K562 (cell line): ENCODE measurements around the gene HMCES. TPM values are rescaled to one million over a fixed set of nuclear protein-coding genes. Genes with fewer than 3 reads are reported as not detected.

Experiments
- CHAMP1 ChIP-seq: fragments of 450-650 bp; IDR thresholded peaks from 2 replicates; pipeline ENCODE4 v1.6.1; 2016; ENCODE audit warnings: mild to moderate bottlenecking
- CHD1 ChIP-seq: fragments of 200-600 bp; sonication (generic); IDR thresholded peaks from one replicate; pipeline ENCODE4 v1.6.1; 2012; ENCODE audit warnings: mild to moderate bottlenecking, moderate library complexity, low read length, inconsistent platforms
- CREB1 ChIP-seq, 2 experiments: sonication (generic) in 1 of 2; formaldehyde crosslinking in 1 of 2; IDR thresholded peaks; 2 replicates each; pipeline versions ENCODE4 v1.6.1 to v1.8.0; 2012 to 2022; ENCODE audit warnings: inconsistent platforms in 1 of 2, mild to moderate bottlenecking in 1 of 2, missing genetic modification reagents in 1 of 2, moderate library complexity in 1 of 2
- FOXK2 ChIP-seq, 2 experiments: fragments of 450-650 bp; IDR thresholded peaks in 1 of 2; conservative IDR thresholded peaks in 1 of 2; 2 replicates each; pipeline ENCODE4 v1.6.1; 2016; ENCODE audit warnings: low read depth in 2 of 2, mild to moderate bottlenecking in 1 of 2
- JUN ChIP-seq, 2 experiments: sonication (generic) in 1 of 2; formaldehyde crosslinking in 1 of 2; IDR thresholded peaks; 2 replicates each; pipeline versions ENCODE4 v1.6.1 to v1.8.0; 2012 to 2022; ENCODE audit warnings: borderline replicate concordance in 2 of 2, mild to moderate bottlenecking in 2 of 2, improper control_type of control experiment in 1 of 2, low read depth in 1 of 2, low read length in 1 of 2, missing genetic modification reagents in 1 of 2
- KDM4B ChIP-seq, 2 experiments: fragments of 450-650 bp in 1 of 2; sonication (generic) in 1 of 2; IDR thresholded peaks; 2 replicates each; pipeline ENCODE4 v1.6.1; 2016 to 2017; ENCODE audit warnings: borderline replicate concordance in 2 of 2, antibody characterized with exemption in 1 of 2, low read depth in 1 of 2, mild to moderate bottlenecking in 1 of 2
- NONO ChIP-seq, 2 experiments: fragments of 200-400 bp in 1 of 2; fragments of 450-650 bp in 1 of 2; formaldehyde crosslinking in 1 of 2; IDR thresholded peaks; 2 replicates each; pipeline ENCODE4 v1.6.1; 2017; ENCODE audit warnings: low read depth in 2 of 2, mild to moderate bottlenecking in 2 of 2, moderate library complexity in 2 of 2, low read length in 1 of 2
- NR2C2 ChIP-seq, 2 experiments: fragments of 200-800 bp in 1 of 2; sonication (Bioruptor generic) in 1 of 2; sonication (generic) in 1 of 2; formaldehyde crosslinking in 1 of 2; IDR thresholded peaks; 2 replicates each; pipeline versions ENCODE4 v1.6.1 to v1.8.0; 2016 to 2022; ENCODE audit warnings: mild to moderate bottlenecking in 1 of 2, missing compliant biosample characterization in 1 of 2, missing genetic modification characterization in 1 of 2, missing genetic modification reagents in 1 of 2
- PHF8 ChIP-seq: fragments of 200-600 bp; sonication (generic); IDR thresholded peaks from 2 replicates; pipeline ENCODE4 v1.6.1; 2012; ENCODE audit warnings: mixed run types, mild to moderate bottlenecking, inconsistent platforms, low read length, moderate library complexity, borderline replicate concordance
- SMAD4 ChIP-seq: fragments of 250-450 bp; sonication (Bioruptor Pico); conservative IDR thresholded peaks from 2 replicates; pipeline ENCODE4 v1.8.0; 2021; ENCODE audit warnings: inconsistent platforms, mild to moderate bottlenecking, moderate library complexity
- TAF7 ChIP-seq: fragments of 450-650 bp; IDR thresholded peaks from 2 replicates; pipeline ENCODE4 v1.6.1; 2016; ENCODE audit warnings: missing genetic modification characterization, missing compliant biosample characterization
- ZNF76 ChIP-seq: fragments of 250-450 bp; sonication (Bioruptor Pico); IDR thresholded peaks from 2 replicates; pipeline ENCODE4 v1.4.0; 2020; ENCODE audit warnings: mild to moderate bottlenecking, moderate library complexity, borderline replicate concordance
- polyA plus RNA-seq, 8 experiments: library from polyadenylated mRNA; depleted of rRNA in 4 of 8; stranded (reverse) in 5 of 8; unstranded in 3 of 8; fragments of >200 nt; fragmentation: Nextera tagmentation in 2 of 8; fragmentation: Illumina TruSeq in 1 of 8; extraction: Ambion mirVana in 2 of 8; extraction: Trizol in 1 of 8; gene quantifications; 2 replicates each; pipeline versions ENCODE4 v1.2.1 to v1.2.3, GENCODE V29; 2011 to 2014; ENCODE audit warnings: inconsistent platforms in 1 of 8, missing spikeins in 1 of 8
- total RNA-seq, 7 experiments: library from RNA; depleted of rRNA in 6 of 7; stranded (reverse); fragments of >200 nt in 6 of 7; fragmentation: Illumina TruSeq in 2 of 7; extraction: Trizol in 2 of 7; gene quantifications; 2 replicates each; pipeline versions ENCODE4 v1.2.1 to v1.2.3, GENCODE V29; 2011 to 2021; ENCODE audit warnings: low replicate concordance in 1 of 7
- TF ChIP-seq, protein P1 (sequence below), 3 experiments: fragments of 200-800 bp in 1 of 3; fragments of 250-450 bp in 1 of 3; fragments of 450-650 bp in 1 of 3; sonication (Bioruptor Pico) in 1 of 3; sonication (Bioruptor generic) in 1 of 3; formaldehyde crosslinking in 1 of 3; IDR thresholded peaks; 2 replicates each; pipeline versions ENCODE4 v1.6.1 to v1.8.0; 2016 to 2022; ENCODE audit warnings: mild to moderate bottlenecking in 2 of 3, missing genetic modification characterization in 2 of 3, missing compliant biosample characterization in 1 of 3, moderate library complexity in 1 of 3

Gene HMCES
- total and polyA plus RNA-seq, 9 of the 15 experiments (the other 6 are each of a cell fraction or from before 2014, with no cell fraction given) = 18.8 to 45.3 (median 24.8) TPM

GRCh38 chr3:129278966-129279906 lies 566 bp downstream of the HMCES start (continued):
- TF ChIP-seq KDM4B (IDR thresholded peaks at IDR 0.05; ENCODE audit: borderline replicate concordance in 2 of 2, low read depth in 1 of 2) = 0 out of 4 replicates have a peak, but pooled peaks of 1 of the 2 experiments have one; percentile 3
- no peak for TF ChIP-seq FOXK2 (conservative IDR thresholded peaks at IDR 0.05 in 1 of 2, IDR thresholded peaks at IDR 0.05 in 1 of 2; ENCODE audit: low read depth in 2 of 2)
- peak in 1 of 2 experiments; percentile 56; a peak in 1 of 4 replicates for TF ChIP-seq NONO (IDR thresholded peaks at IDR 0.05; ENCODE audit: low read depth in 2 of 2, low read length in 1 of 2)
- TF ChIP-seq NR2C2 (CRISPR knock-in tag; IDR thresholded peaks at IDR 0.05) = no peak
- peak; percentile 46 for TF ChIP-seq NR2C2 (tag; IDR thresholded peaks at IDR 0.05)
- peak; percentile 64 for TF ChIP-seq CHD1
- no peak for TF ChIP-seq TAF7 (tag)
- TF ChIP-seq JUN (IDR thresholded peaks at IDR 0.05; ENCODE audit: borderline replicate concordance, low read depth, low read length) = no peak
- no peak for TF ChIP-seq JUN (CRISPR knock-in tag; IDR thresholded peaks at IDR 0.05; ENCODE audit: borderline replicate concordance)
- TF ChIP-seq CHAMP1 = no peak
- 0 out of 2 replicates have a peak, but pooled peaks have one; percentile 19 for TF ChIP-seq SMAD4 (CRISPR knock-in tag)
- TF ChIP-seq ZNF76 (CRISPR knock-in tag) = no peak
- no peak for TF ChIP-seq CREB1 (IDR thresholded peaks at IDR 0.05)
- TF ChIP-seq CREB1 (CRISPR knock-in tag; IDR thresholded peaks at IDR 0.05) = 0 out of 2 replicates have a peak, but pooled peaks have one; percentile 2
- TF ChIP-seq PHF8 = peak; percentile 73; the same call in 1 of the 2 replicates
- TF ChIP-seq, protein P1, sequence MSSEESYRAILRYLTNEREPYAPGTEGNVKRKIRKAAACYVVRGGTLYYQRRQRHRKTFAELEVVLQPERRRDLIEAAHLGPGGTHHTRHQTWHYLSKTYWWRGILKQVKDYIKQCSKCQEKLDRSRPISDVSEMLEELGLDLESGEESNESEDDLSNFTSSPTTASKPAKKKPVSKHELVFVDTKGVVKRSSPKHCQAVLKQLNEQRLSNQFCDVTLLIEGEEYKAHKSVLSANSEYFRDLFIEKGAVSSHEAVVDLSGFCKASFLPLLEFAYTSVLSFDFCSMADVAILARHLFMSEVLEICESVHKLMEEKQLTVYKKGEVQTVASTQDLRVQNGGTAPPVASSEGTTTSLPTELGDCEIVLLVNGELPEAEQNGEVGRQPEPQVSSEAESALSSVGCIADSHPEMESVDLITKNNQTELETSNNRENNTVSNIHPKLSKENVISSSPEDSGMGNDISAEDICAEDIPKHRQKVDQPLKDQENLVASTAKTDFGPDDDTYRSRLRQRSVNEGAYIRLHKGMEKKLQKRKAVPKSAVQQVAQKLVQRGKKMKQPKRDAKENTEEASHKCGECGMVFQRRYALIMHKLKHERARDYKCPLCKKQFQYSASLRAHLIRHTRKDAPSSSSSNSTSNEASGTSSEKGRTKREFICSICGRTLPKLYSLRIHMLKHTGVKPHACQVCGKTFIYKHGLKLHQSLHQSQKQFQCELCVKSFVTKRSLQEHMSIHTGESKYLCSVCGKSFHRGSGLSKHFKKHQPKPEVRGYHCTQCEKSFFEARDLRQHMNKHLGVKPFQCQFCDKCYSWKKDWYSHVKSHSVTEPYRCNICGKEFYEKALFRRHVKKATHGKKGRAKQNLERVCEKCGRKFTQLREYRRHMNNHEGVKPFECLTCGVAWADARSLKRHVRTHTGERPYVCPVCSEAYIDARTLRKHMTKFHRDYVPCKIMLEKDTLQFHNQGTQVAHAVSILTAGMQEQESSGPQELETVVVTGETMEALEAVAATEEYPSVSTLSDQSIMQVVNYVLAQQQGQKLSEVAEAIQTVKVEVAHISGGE (CRISPR knock-in tag; IDR thresholded peaks at IDR 0.05) = peak in 2 of 3 experiments; percentile 28 to 62; a peak in 3 of 6 replicates
